Smooth muscle cell (in vitro differentiated cells): ENCODE data around the gene PFN3. TPM values are rescaled to one million over a fixed set of nuclear protein-coding genes. Genes with fewer than 3 reads are reported as not detected.

ENCODE experiments used
- DNase-seq: peaks from one replicate; lab custom pipeline; 2025; ENCODE audit not compliant: unreplicated experiment; lab: John Stamatoyannopoulos, UW
- H2AFZ ChIP-seq: fragments of 200-600 bp; sonication (generic); 2 replicates; pipeline ENCODE4 v1.6.0; 2016; ENCODE audit warnings: antibody characterized with exemption, low read depth, mild to moderate bottlenecking
- H3F3A ChIP-seq: fragments of 200-600 bp; sonication (generic); 2 replicates; pipeline ENCODE4 v1.6.0; 2017; ENCODE audit warnings: antibody characterized with exemption, low read depth
- H3K27ac ChIP-seq: fragments of 200-600 bp; sonication (generic); 2 replicates; pipeline ENCODE4 v1.5.1; 2016; ENCODE audit warnings: low read depth, mild to moderate bottlenecking
- H3K27me3 ChIP-seq: fragments of 200-600 bp; sonication (generic); 2 replicates; pipeline ENCODE4 v1.6.1; 2016; ENCODE audit warnings: low read depth, mild to moderate bottlenecking
- H3K36me3 ChIP-seq: fragments of 200-600 bp; sonication (generic); 2 replicates; pipeline ENCODE4 v1.5.1; 2016; ENCODE audit warnings: low read depth
- H3K4me1 ChIP-seq: fragments of 200-600 bp; sonication (generic); 2 replicates; pipeline ENCODE4 v1.5.1; 2016; ENCODE audit warnings: low read depth
- H3K4me2 ChIP-seq: fragments of 200-600 bp; sonication (generic); 2 replicates; pipeline ENCODE4 v1.6.0; 2016; ENCODE audit warnings: mild to moderate bottlenecking
- H3K4me3 ChIP-seq: fragments of 200-600 bp; sonication (generic); 2 replicates; pipeline ENCODE4 v1.5.1; 2016; ENCODE audit warnings: mild to moderate bottlenecking
- H3K79me2 ChIP-seq: fragments of 200-600 bp; sonication (generic); 2 replicates; pipeline ENCODE4 v1.6.0; 2016; ENCODE audit warnings: low read depth, mild to moderate bottlenecking
- H3K9ac ChIP-seq: fragments of 200-600 bp; sonication (generic); 2 replicates; pipeline ENCODE4 v1.6.0; 2016; ENCODE audit warnings: low read depth
- H3K9me3 ChIP-seq: fragments of 200-600 bp; sonication (generic); replicated peaks from 2 replicates; pipeline ENCODE4 v1.5.1; 2016; ENCODE audit warnings: low read depth
- H4K20me1 ChIP-seq: fragments of 200-600 bp; sonication (generic); 2 replicates; pipeline ENCODE4 v1.6.0; 2016; ENCODE audit warnings: low read depth
- WGBS: methylation state at CpG from one replicate; pipeline ENCODE4 v1.1.7; 2016; ENCODE audit warnings: low lambda C conversion rate; 5-methylcytosine and 5-hydroxymethylcytosine counted together
- polyA plus RNA-seq: library from polyadenylated mRNA; unstranded; fragments of >200 nt; fragmentation: Nextera tagmentation; extraction: Ambion mirVana; gene quantifications from 2 replicates; pipeline ENCODE4 v1.2.1, GENCODE V29; 2016
- total RNA-seq: library from RNA; depleted of rRNA; stranded (reverse); fragments of >200 nt; gene quantifications from 2 replicates; pipeline ENCODE4 v1.2.3, GENCODE V29; 2014
- TF ChIP-seq, protein P1 (sequence below): fragments of 200-600 bp; sonication (generic); IDR thresholded peaks from 2 replicates; pipeline ENCODE4 v1.5.1; 2017; ENCODE audit warnings: borderline replicate concordance, mild to moderate bottlenecking, antibody characterized with exemption; ENCODE audit not compliant: insufficient read depth, poor library complexity, severe bottlenecking

The PFN3 gene
- total and polyA plus RNA-seq, 2 experiments from 2014 or later = not detected

DNA sequence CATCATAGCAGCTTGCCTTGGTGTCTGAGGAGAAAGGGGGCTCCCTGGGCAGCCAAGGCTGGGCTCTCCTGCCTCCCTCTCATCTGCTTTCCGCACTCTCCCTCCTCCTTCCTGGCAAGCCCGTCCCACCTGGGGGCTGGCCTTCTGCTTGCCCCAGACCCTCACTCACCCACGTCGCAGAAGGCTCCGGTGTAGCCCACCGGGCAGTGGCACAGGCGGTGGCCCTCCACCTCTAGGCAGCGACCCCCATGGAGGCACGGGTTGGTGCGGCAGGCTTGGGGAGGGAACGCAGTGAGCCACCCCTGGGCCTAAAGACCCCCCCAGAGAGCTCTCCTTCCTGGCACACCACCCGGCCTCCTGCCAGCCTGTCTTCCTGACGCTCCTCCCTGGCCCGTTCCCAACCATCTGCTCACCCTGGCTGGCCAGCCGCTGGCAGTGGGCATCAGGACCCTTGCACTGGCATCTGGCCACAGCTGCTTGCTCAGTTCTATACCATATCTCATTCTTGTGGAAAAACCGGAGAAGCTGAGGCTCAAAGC lies 4.2 kb upstream of the PFN3 start:
- DNase-seq = no peak
- H3K9ac ChIP-seq = no peak overlapping the region
- H2AFZ ChIP-seq = peak overlapping the region; percentile 89
- peaks cover 18% of the 10 kb centered on the region for H3K4me1 ChIP-seq
- H3K4me2 ChIP-seq = peak overlapping the region; percentile 96
- H4K20me1 ChIP-seq = no peaks in the 10 kb centered on the region
- peak overlapping the region; percentile 62 for H3K4me3 ChIP-seq
- 65% methylated on average over 16 of the region's 16 CpGs for WGBS
- peaks cover 23% of the 10 kb centered on the region for H3K27me3 ChIP-seq
- H3K36me3 ChIP-seq = no peaks in the 10 kb centered on the region
- H3K79me2 ChIP-seq = no peaks in the 10 kb centered on the region
- H3K9me3 ChIP-seq = no peaks in the 10 kb centered on the region
- peaks cover 9% of the 10 kb centered on the region for H3F3A ChIP-seq
- H3K27ac ChIP-seq = no peak overlapping the region
- TF ChIP-seq, protein P1, sequence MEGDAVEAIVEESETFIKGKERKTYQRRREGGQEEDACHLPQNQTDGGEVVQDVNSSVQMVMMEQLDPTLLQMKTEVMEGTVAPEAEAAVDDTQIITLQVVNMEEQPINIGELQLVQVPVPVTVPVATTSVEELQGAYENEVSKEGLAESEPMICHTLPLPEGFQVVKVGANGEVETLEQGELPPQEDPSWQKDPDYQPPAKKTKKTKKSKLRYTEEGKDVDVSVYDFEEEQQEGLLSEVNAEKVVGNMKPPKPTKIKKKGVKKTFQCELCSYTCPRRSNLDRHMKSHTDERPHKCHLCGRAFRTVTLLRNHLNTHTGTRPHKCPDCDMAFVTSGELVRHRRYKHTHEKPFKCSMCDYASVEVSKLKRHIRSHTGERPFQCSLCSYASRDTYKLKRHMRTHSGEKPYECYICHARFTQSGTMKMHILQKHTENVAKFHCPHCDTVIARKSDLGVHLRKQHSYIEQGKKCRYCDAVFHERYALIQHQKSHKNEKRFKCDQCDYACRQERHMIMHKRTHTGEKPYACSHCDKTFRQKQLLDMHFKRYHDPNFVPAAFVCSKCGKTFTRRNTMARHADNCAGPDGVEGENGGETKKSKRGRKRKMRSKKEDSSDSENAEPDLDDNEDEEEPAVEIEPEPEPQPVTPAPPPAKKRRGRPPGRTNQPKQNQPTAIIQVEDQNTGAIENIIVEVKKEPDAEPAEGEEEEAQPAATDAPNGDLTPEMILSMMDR = no peak

DNA sequence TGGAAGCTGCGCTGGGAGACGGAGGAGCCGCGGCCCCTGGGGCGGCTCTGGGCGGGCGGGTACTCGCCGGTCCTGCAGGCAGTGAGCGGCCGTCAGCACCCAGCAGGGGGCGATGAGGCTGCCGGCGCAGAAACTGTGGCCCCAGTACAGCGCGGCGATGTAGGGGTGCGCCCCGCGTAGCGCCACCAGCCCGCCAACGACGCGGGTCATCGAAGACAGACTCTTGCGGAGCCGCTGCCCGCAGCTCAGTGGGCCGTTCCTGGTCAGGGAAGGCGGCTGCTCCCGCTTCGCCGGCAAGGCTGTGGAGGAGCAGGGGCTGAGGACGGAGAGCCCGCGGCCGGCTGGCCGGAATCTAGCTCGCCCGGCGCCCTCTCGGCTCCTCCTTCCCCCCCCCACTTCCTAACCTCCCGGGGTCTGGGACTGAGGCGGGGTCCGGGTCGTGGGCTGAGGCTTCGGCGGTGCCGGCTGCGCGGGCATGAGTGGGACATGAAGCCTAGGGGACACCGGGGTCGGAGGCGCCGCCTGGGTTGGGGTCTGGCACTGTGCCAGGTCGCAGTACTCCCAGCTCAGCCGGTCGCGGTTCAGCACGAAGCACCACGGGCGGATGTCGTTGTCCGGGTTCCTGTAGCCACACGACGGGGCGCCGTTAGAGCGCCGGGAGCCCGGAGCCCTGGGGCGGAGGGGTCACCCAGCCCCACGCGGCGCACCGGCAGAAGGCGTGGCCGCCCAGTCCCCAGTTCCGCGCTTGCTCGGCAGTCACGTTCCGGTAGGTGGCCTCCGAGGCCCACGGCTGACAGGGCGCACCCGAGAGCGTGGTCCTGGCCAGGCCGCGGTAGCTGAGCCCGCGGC lies 3.6 kb upstream of the PFN3 start:
- H3K4me1 ChIP-seq = peaks cover 18% of the 10 kb centered on the region
- peak overlapping the region; percentile 62 for H3K4me3 ChIP-seq
- peaks cover 9% of the 10 kb centered on the region for H3F3A ChIP-seq
- peak overlapping the region; percentile 96 for H3K4me2 ChIP-seq
- 1% methylated on average over 71 of the region's 93 CpGs for WGBS
- H3K9ac ChIP-seq = no peak overlapping the region
- DNase-seq = peak; percentile 52
- no peaks in the 10 kb centered on the region for H3K79me2 ChIP-seq
- TF ChIP-seq, protein P1 = peak; percentile 64
- H3K27ac ChIP-seq = no peak overlapping the region
- no peaks in the 10 kb centered on the region for H3K9me3 ChIP-seq
- H4K20me1 ChIP-seq = no peaks in the 10 kb centered on the region
- peak overlapping the region; percentile 89 for H2AFZ ChIP-seq
- H3K27me3 ChIP-seq = peaks cover 23% of the 10 kb centered on the region
- no peaks in the 10 kb centered on the region for H3K36me3 ChIP-seq

DNA sequence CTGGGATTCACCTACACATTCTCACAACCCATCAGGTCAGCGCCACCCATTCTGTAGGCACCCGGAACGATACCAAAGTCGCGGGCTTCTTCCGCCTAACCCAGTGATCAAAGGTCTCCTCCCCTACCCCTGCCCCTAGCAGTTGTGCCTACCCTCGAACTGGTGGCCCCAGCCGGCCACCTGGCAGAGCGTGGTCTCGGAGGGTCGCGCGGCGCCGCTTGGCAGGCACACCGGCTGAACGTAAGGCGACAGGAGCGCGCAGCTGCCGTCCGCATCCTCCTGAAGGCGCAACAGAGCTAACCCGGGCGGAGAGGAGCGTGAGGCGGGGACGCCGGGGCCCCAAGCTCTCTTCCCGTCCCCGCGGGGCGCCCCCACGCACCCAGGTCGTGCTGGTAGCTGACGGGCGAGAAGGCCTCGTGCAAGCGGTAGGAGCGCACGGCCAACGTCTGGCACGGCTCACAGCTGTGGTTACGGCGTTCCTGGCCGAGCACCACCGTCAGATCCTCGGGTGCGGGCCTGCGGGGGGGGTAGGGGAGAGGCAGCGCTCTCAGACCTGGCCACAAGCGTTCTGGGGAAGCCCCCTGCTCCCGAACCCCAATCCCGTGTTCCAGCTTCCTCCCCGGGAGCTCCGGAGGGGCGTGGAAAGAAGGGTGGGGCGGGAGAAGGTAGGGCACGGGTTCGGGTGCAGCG lies 2.8 kb upstream of the PFN3 start:
- Histone ChIP-seq H3F3A (peaks cover 9% of the 10 kb centered on the region), H3K79me2 (no peaks in the 10 kb centered on the region), H3K4me2 (peak overlapping the region; percentile 96), H2AFZ (peak overlapping the region; percentile 89), H3K9me3 (no peaks in the 10 kb centered on the region), H3K9ac (no peak overlapping the region), H4K20me1 (no peaks in the 10 kb centered on the region), H3K27me3 (peaks cover 23% of the 10 kb centered on the region), H3K36me3 (no peaks in the 10 kb centered on the region), H3K27ac (no peak overlapping the region), H3K4me1 (peaks cover 18% of the 10 kb centered on the region), H3K4me3 (peak overlapping the region; percentile 62)
- TF ChIP-seq, protein P1 = no peak
- WGBS = 4% methylated on average over 58 of the region's 61 CpGs
- no peak for DNase-seq
